H9 (cell line): ENCODE results near the gene GPR156. TPM values are rescaled to one million over a fixed set of nuclear protein-coding genes. Genes with fewer than 3 reads are reported as not detected.

ENCODE experiments used
- DNase-seq: peaks from one replicate; pipeline ENCODE4 v3.0.0-alpha.2; 2017
- H2AFZ ChIP-seq: one replicate; pipeline ENCODE4 v1.6.1; 2013; ENCODE audit warnings: mild to moderate bottlenecking, low read length, control low read depth, moderate library complexity
- H2AK5ac ChIP-seq: 2 replicates; pipeline ENCODE4 v1.6.1; 2013; ENCODE audit warnings: low read length, control low read depth, mixed read lengths; ENCODE audit not compliant: insufficient read length
- H2BK120ac ChIP-seq: one replicate; pipeline ENCODE4 v1.6.1; 2013; ENCODE audit warnings: low read depth, mild to moderate bottlenecking, low read length, control low read depth, inconsistent platforms; ENCODE audit not compliant: poor library complexity, severe bottlenecking
- H2BK12ac ChIP-seq: 2 replicates; pipeline ENCODE4 v1.6.1; 2013; ENCODE audit warnings: low read length, control low read depth, mixed read lengths, low read depth; ENCODE audit not compliant: insufficient read length
- H2BK15ac ChIP-seq: 2 replicates; pipeline ENCODE4 v1.6.1; 2013; ENCODE audit warnings: low read depth, low read length, control low read depth
- H2BK20ac ChIP-seq: one replicate; pipeline ENCODE4 v1.6.1; 2013; ENCODE audit warnings: low read depth, mild to moderate bottlenecking, low read length, control low read depth, inconsistent platforms; ENCODE audit not compliant: poor library complexity, severe bottlenecking
- H2BK5ac ChIP-seq: 2 replicates; pipeline ENCODE4 v1.6.1; 2013; ENCODE audit warnings: low read length, control low read depth, mixed read lengths; ENCODE audit not compliant: insufficient read length
- H3K14ac ChIP-seq: 2 replicates; pipeline ENCODE4 v1.6.1; 2013; ENCODE audit warnings: low read length, control low read depth; ENCODE audit not compliant: insufficient read depth
- H3K18ac ChIP-seq: 2 replicates; pipeline ENCODE4 v1.6.1; 2013; ENCODE audit warnings: low read depth, mild to moderate bottlenecking, mixed read lengths, low read length, control low read depth; ENCODE audit not compliant: insufficient read length
- H3K23ac ChIP-seq: 2 replicates; pipeline ENCODE4 v1.6.1; 2013; ENCODE audit warnings: low read length, control low read depth, mixed read lengths, low read depth; ENCODE audit not compliant: insufficient read length
- H3K23me2 ChIP-seq: 2 replicates; pipeline ENCODE4 v1.6.1; 2013; ENCODE audit warnings: low read depth, mild to moderate bottlenecking, mixed read lengths, low read length, control low read depth; ENCODE audit not compliant: insufficient read length, poor library complexity, severe bottlenecking
- H3K27ac ChIP-seq: 2 replicates; pipeline ENCODE4 v1.5.1; 2013; ENCODE audit warnings: low read length, control low read depth, mixed read lengths, low read depth; ENCODE audit not compliant: insufficient read length
- H3K27me3 ChIP-seq: 2 replicates; pipeline ENCODE4 v1.6.1; 2013; ENCODE audit warnings: low read length, control low read depth, inconsistent platforms; ENCODE audit not compliant: insufficient read depth
- H3K4ac ChIP-seq: 2 replicates; pipeline ENCODE4 v1.6.1; 2013; ENCODE audit warnings: low read depth, mild to moderate bottlenecking, control low read depth, inconsistent platforms, low read length, moderate library complexity
- H3K4me1 ChIP-seq: 2 replicates; pipeline ENCODE4 v1.6.1; 2013; ENCODE audit warnings: low read length, control low read depth, inconsistent platforms; ENCODE audit not compliant: insufficient read depth
- H3K4me2 ChIP-seq: 2 replicates; pipeline ENCODE4 v1.6.1; 2013; ENCODE audit warnings: low read length, control low read depth, mixed read lengths; ENCODE audit not compliant: insufficient read length, insufficient read depth
- H3K56ac ChIP-seq: 2 replicates; pipeline ENCODE4 v1.6.1; 2013; ENCODE audit warnings: low read depth, mild to moderate bottlenecking, mixed read lengths, low read length, control low read depth; ENCODE audit not compliant: insufficient read length
- H3K79me1 ChIP-seq: 2 replicates; pipeline ENCODE4 v1.6.1; 2013; ENCODE audit warnings: low read depth, mild to moderate bottlenecking, moderate library complexity, low read length, control low read depth, inconsistent platforms; ENCODE audit not compliant: insufficient read depth, poor library complexity, severe bottlenecking
- H3K79me2 ChIP-seq: 2 replicates; pipeline ENCODE4 v1.6.1; 2013; ENCODE audit warnings: low read length, control low read depth, inconsistent platforms; ENCODE audit not compliant: insufficient read depth
- H3K9ac ChIP-seq: 2 replicates; pipeline ENCODE4 v1.6.1; 2013; ENCODE audit warnings: low read length, control low read depth, mixed read lengths; ENCODE audit not compliant: insufficient read length; ENCODE audit errors: extremely low read depth
- H3K9me3 ChIP-seq: one replicate; pipeline ENCODE4 v1.6.1; 2013; ENCODE audit warnings: low read depth, low read length, inconsistent platforms; ENCODE audit not compliant: control insufficient read depth
- H3T11ph ChIP-seq: one replicate; pipeline ENCODE4 v1.6.1; 2013; ENCODE audit warnings: mild to moderate bottlenecking, low read length, control low read depth, inconsistent platforms
- H4K20me1 ChIP-seq: one replicate; pipeline ENCODE4 v1.6.1; 2013; ENCODE audit not compliant: control insufficient read depth, insufficient read length, insufficient read depth
- H4K5ac ChIP-seq: 2 replicates; pipeline ENCODE4 v1.6.1; 2013; ENCODE audit warnings: low read depth, mild to moderate bottlenecking, mixed read lengths, low read length, control low read depth; ENCODE audit not compliant: insufficient read length
- H4K8ac ChIP-seq: replicated peaks from 2 replicates; pipeline ENCODE4 v1.6.1; 2013; ENCODE audit warnings: low read length, control low read depth, mixed read lengths, low read depth; ENCODE audit not compliant: insufficient read length
- H4K91ac ChIP-seq: 2 replicates; pipeline ENCODE4 v1.6.1; 2013; ENCODE audit warnings: low read depth, mild to moderate bottlenecking, moderate library complexity, mixed read lengths, low read length, control low read depth; ENCODE audit not compliant: insufficient read length
- H3K27ac Mint-ChIP-seq, 3 experiments: 2 replicates in 2 of 3; 3 replicates in 1 of 3; pipeline ENCODE4 v1.8.0; 2020 to 2021; ENCODE audit warnings: mixed read lengths in 3 of 3, mild to moderate bottlenecking in 1 of 3, moderate library complexity in 1 of 3
- H3K27me3 Mint-ChIP-seq: 2 replicates; pipeline ENCODE4 v1.8.0; 2021; ENCODE audit warnings: low read depth, mild to moderate bottlenecking, moderate library complexity, mixed read lengths
- H3K36me3 Mint-ChIP-seq, 3 experiments: 2 replicates in 2 of 3; 3 replicates in 1 of 3; pipeline ENCODE4 v1.8.0; 2020 to 2021; ENCODE audit warnings: low read depth in 3 of 3, mixed read lengths in 3 of 3; ENCODE audit not compliant: insufficient read depth in 1 of 3
- H3K4me1 Mint-ChIP-seq, 2 experiments: 2 replicates each; pipeline ENCODE4 v1.8.0; 2020; ENCODE audit warnings: mixed read lengths in 2 of 2
- H3K4me3 Mint-ChIP-seq, 2 experiments: 2 replicates in 1 of 2; 3 replicates in 1 of 2; pipeline ENCODE4 v1.8.0; 2020 to 2021; ENCODE audit warnings: mild to moderate bottlenecking in 2 of 2, mixed read lengths in 2 of 2, moderate library complexity in 1 of 2
- H3K9me3 Mint-ChIP-seq, 2 experiments: 2 replicates in 1 of 2; 3 replicates in 1 of 2; pipeline ENCODE4 v1.8.0; 2020; ENCODE audit warnings: mild to moderate bottlenecking in 2 of 2, mixed read lengths in 2 of 2, moderate library complexity in 1 of 2
- CTCF ChIP-seq: fragments of 200-600 bp; sonication (generic); conservative IDR thresholded peaks from 3 replicates; pipeline ENCODE4 v1.8.0; 2021; ENCODE audit warnings: antibody characterized with exemption, mild to moderate bottlenecking
- whole genome bisulfite sequencing: extraction: QIAGEN DNeasy Blood & Tissue Kit; methylation state at CpG from one replicate; pipeline ENCODE4 v1.1.7; 2013; ENCODE audit warnings: missing lambda C conversion rate, low lambda C conversion rate, mixed read lengths; ENCODE audit not compliant: insufficient read length; ENCODE audit errors: extremely low coverage; 5-methylcytosine and 5-hydroxymethylcytosine counted together
- total RNA-seq: library from RNA; stranded (reverse); gene quantifications from 2 replicates; pipeline ENCODE4 v1.2.1, GENCODE V29; 2021

The GPR156 gene
- total RNA-seq, 1 experiment from 2014 or later: 1.8 TPM

- Histone ChIP-seq H3K27ac (no peak overlapping the region), H2BK20ac (no peak overlapping the region), H3K23me2 (no peaks in the 10 kb centered on the region), H3K4me2 (no peak overlapping the region), H3T11ph (no peak overlapping the region), H2BK15ac (no peak overlapping the region), H3K9me3 (no peaks in the 10 kb centered on the region), H2BK120ac (no peak overlapping the region), H3K18ac (no peak overlapping the region), H3K27me3 (no peaks in the 10 kb centered on the region), H4K91ac (no peak overlapping the region), H3K4me1 (no peaks in the 10 kb centered on the region), H3K4ac (no peak overlapping the region), H4K5ac (no peak overlapping the region), H2BK12ac (no peak overlapping the region), H3K79me1 (no peaks in the 10 kb centered on the region), H3K56ac (no peak overlapping the region), H2BK5ac (no peak overlapping the region), H3K14ac (no peak overlapping the region), H4K8ac (no peak overlapping the region), H3K9ac (no peak overlapping the region), H3K79me2 (no peaks in the 10 kb centered on the region), H4K20me1 (no peaks in the 10 kb centered on the region), H2AFZ (no peak overlapping the region), H3K23ac (no peak overlapping the region), H2AK5ac (no peak overlapping the region)
- no CpG with 5 or more reads among the region's 2 CpGs for WGBS
- TF ChIP-seq CTCF: no peak
- H3K27me3 Mint-ChIP-seq: peaks cover 2% of the 10 kb centered on the region; the same call in 1 of the 2 replicates
- peaks cover 0 to 2% of the 10 kb centered on the region in 2 experiments; a peak in 1 of 4 replicates for H3K4me1 Mint-ChIP-seq
- H3K4me3 Mint-ChIP-seq: no peak overlapping the region
- H3K9me3 Mint-ChIP-seq: no peaks in the 10 kb centered on the region
- H3K36me3 Mint-ChIP-seq: no peaks in the 10 kb centered on the region
- no peak for DNase-seq
- H3K27ac Mint-ChIP-seq: no peak overlapping the region
Observed at GRCh38 chr3:120196812-120197211, 88.2 kb downstream of the GPR156 start.
